ENCODE measurements around the gene ASB6.
"Not testable (repeated sequence)": the region's sequence is repeated elsewhere in the genome, so short reads cannot be mapped to it uniquely, and the experiment has no call there.

ASB6 gene

DNA sequence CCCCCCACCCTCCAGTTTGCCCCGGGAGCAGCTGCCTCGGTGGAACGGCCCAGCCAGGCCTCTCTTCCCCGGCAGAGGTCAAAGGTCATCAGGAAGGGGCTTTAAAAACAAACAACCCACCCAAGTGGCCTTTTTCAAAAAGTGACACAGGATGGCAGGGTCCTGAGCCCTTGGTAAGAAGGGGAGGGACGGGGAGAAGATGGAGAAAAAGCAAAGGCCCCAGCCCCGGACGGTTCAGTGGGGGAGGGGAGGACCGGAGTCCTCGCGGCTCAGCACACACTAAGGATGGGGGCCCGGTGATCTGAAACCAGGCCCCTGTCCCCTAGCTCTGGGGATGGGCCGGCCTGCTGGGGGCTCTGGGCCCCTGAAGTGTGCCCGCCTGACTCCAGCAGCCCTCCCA is 24.6 kb upstream of the ASB6 start:
- DNase-seq: no peak

DNA sequence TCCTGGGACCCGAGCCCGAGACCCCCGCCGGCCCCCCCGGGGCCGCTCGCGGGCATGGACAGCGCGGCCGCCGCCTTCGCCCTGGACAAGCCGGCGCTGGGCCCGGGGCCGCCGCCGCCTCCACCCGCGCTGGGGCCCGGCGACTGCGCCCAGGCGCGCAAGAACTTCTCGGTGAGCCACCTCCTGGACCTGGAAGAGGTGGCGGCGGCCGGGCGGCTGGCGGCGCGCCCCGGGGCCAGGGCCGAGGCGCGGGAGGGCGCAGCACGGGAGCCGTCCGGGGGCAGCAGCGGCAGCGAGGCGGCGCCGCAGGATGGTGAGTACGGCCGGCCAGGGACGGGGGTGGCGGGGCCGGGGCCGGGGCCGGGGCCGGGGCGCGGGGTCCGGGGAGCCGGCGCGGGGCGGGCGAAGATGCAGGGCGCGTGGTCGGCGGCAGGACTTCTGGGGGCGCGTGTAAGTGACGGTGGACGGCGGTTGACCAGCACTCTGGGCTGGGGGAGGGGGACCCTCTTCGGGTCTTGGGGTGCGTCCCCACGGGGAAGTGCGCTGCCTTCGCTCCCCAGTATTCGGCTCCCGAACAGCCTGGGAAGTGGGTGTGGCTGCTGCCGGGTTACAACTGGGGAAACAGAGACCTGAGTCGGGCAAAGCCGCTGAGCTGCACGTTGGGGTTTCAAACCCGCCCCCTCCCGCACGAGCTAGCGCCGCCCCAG is 24.0 kb upstream of the ASB6 start:
- DNase-seq: no peak

- no peak for DNase-seq
Measured at GRCh38 chr9:129665389-129665775, 23.4 kb upstream of the ASB6 start, which contains the start of gene PRRX2. TSS of gene PRRX2 (plus strand) at chr9:129665647. CDS start at chr9:129665868, 221 bp downstream.

DNA sequence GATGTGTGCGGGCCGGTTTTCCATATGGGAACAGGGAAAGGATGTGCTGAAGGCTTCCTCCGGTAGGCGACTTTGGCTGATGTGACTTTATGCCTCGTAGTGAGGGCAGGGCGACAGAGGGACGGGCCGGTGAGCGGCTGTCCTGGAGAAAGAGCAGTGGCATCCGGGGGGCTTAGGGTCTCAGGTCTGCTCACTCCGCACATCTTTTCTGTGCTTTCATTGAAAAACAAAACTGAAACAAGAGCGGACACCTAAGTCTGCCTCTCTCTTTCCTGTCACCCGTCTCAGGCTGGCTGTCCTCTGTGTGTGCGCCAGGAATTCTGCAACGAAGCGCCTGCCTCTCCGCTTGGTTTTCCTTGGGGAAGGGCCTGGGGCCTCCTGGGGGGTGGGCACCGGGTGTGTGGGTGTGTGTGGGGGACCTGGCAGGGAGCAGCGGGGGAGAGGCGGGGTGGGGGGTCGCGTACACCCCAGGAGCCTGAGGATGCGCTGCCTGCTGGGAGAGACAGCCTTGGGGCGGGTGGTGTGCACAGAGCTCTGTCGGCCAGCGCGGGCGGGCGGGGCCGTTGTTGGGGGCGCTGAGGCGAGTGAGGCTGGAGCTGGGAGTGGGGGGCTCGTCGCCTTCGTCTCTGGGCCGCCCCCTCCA is 22.9 kb upstream of the ASB6 start:
- no peak for DNase-seq

- not testable (repeated sequence) for DNase-seq
Measured at GRCh38 chr9:129662239-129662638, 20.3 kb upstream of the ASB6 start.

DNA sequence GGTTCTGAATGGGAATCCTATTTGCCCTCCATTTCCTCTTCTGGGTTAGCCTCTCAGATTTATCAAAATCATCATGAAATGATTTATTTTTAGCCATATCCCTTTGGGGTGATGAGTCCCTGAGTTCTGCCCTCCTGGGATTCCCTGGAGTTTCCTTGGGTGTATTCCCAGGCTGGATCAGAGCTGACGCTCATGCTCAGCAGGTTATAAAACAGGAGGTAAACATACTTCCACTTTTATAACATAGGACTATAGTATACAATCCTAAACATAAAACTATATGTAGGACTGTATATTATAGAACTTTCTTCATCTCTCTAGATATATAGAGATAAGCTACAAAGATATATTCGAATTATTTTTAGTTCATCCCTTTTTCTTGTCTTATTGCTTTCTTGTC is 19.1 kb upstream of the ASB6 start:
- DNase-seq: no peak

DNA sequence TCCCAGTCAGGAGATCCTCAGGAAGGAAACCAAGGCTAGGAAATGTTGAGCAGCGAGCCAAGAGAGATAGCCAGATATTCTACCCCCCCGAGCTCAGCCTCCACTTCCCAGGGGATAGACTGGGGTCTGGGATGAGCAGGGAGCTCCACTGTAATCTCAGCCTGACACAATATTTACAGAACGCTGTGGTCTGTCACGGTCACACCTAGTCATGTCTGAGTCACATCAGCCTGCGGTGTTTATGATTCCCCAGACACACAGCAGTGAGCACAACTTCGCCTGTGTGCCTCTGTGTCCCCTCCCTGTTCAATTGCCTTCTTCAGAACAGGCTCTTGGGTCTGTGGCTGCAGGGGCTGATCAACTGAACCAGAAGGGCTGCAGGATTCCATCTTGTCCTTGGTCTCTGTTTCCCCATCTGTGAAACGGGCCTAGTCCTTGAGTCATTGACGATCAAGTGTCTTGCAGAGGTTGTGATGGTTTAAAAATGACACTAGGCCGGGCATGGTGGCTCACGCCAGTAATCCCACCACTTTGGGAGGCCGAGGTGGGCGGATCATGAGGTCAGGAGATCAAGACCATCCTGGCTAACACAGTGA is 14.9 kb upstream of the ASB6 start:
- no peak for DNase-seq

DNA sequence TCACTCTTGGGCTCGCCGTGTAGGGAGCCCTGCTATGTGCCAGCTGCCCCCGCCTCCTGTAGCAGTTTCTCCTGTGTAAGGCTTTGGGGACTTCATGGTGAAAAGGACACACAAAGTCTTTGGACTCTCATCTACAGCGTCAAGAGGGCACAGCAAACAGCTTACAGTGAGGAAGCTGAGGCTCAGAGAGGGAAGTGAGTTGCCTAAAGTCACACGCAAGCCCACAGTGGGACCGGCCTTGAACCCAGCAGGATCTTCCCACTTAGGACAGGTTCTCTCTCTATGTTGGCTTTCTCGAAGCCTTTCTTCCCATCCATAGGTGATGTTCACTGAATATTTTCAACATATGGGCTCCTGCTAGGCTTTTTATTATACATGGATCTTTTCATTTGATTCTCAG is 13.7 kb upstream of the ASB6 start:
- DNase-seq: no peak

DNA sequence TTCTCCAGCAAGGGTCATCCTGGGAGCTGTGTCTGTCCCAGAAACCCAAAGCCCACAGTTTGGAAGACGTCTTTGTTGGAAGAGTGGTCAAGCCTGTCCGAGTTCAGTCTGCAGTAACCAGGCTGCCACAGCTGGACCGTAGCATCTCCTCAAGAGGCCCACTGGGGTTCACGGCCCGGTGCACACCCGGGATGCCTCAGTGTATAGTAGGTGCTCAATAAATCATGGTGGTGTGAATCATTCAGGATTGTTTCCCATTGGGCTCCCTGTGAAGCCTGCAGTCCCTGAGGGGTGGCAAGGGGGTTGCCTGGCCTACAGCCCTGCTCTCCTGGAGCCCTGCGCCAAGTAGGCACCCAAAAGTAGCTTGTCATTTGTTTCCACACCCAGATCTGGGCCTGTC is 13.2 kb upstream of the ASB6 start:
- DNase-seq: no peak

DNA sequence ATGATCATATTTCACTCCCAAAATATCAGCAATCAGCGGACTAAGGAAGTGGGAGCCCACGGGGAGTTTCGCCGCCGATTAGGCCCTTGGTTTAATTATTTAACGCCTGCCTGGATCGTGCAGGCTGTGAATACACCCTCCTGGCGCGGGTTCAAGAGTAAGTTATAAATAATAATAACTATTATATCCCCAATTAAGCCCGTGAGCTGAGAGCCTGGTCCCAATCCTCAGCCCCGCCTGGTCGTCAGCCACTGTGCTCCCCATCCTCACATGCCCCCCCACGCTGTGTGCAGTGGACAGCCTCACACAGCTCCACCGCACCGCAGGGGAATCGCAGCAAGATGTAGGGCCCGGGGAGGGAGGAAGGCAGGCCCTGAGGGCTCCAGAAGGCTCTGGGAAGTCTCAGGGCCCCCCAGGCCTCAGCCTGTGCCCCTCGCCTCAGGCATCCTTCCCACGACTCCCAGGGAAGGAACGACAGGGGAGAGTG is 12.6 kb upstream of the ASB6 start:
- no peak for DNase-seq

DNA sequence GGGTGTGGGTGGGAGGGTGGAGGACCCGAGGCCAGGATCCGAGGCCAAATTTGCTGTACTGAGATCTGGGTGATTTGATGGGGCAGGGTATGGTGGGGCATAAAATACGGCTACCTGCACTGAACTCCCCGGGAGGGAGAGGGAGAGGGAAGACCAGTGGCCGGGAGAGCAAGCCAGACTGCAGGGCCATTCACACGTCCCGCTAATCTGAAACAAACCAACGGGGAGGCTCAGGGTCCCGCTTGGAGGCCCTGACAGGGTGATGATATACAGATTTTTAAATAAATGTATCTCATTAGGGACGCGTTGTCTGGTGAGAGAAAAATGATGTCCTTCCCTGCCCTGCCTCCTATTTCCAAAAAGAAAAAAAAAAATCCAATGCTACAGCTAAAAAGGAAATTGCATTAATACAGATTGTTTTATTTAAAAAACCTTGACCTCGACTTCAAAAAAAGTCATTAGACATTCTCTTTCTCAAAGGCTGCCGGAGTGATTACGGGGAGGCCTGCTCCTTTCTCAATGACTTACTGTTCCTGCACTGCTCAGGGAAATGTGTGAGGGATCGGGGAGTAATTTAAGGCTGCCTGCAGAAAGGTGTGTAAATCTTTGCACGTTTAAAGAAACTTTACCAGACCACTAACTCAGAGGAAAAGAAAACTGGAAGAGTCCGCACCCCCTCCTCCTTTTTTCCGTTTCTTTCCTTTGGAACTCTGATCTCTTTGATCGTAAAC is 12.0 kb upstream of the ASB6 start:
- DNase-seq: no peak

DNA sequence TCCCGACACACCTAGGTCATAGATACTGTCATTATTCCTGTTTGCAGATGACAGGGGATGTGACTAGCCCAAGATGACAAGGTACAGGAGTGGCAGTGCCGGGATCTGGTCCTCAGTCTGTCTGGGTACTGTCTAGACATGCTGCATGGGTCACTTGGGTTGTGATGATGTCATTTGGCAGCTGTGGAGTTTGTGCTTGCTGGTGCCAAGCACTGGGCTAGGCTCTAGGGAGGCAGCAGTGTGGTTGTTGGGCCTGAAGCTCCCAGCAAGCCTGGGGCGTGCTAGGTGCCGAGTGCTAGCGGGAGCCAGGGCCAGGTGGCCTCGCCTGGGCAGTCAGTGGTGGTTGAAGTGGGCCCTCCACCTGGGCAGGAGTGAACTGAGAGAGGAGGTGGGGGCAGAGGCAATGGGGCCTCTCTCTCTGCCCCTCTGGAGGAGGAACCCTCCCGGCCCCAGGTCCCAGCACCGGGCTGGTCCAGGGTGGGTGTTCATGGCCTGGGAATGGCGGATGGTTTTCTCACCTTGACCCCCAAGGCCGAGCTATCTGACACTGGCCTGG is 8.8 kb upstream of the ASB6 start:
- no peak for DNase-seq

- DNase-seq: no peak
Measured at GRCh38 chr9:129649726-129650679, 8.1 kb upstream of the ASB6 start.

DNA sequence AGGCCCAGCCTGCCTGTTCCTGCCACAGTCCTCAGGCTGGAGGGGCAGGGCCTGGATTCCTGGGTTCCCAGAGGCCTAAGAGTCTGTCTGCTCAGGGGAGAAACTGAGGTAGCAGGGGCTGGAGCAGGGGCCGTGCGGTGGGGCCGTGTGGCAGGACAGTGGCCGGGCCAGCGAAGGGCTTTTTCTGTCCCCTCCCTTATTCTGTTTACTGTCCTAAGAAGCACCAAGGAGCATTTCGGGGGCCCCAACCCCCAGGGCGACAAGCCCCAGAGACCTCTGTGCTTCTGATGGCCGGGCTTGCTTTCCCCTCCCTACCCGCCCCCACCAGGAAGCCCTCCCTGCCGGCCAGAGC is 6.8 kb upstream of the ASB6 start:
- DNase-seq: no peak

DNA sequence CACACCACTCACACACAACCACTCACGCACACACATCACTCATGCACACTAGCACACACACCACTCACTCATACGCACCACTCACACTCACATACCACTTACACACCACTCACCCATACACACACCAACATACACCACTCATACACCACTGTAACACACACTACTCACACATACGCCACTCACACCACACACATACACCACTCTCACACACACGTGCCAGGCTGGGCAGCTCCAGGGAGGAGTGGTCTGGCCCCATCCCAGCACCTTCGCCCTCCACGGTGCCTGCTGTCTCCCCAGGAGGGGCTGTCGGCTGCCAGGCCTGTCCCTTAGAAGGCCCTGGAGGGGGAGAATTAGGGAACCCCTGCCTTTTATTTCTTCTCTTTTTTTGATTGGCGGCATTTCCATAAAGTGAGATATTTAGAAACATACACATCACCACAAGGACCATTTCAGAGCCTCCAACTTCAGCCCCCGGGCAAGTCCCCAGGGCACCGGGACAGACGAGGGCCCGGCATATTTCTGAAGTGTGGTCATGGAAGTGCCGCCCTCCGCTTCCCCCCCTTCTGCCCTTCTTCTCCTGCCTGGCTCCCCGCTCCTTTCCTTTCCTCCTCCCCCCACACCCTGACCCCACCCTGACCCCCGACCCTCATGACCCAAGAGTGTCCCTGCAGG is 6.3 kb upstream of the ASB6 start:
- no peak for DNase-seq

DNA sequence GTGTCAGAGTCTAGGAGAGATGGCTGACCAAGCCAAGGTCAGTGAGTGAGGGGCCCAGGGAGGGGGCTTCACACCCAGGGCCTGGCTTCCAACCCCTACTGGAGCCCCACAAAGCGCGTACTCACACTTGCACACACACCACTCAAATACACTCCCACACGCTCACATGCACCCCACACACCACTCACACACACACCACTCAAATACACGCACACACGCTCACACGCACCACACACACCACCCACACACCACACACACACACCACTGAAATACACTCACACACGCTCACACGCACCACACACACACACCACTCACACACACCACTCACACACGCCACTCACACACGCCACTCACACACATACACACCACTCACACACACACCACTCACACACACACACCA is 5.7 kb upstream of the ASB6 start:
- DNase-seq: no peak

GRCh38 chr9:129646654-129647053 is 4.7 kb upstream of the ASB6 start:
- no peak for DNase-seq

GRCh38 chr9:129646252-129646651 is 4.3 kb upstream of the ASB6 start:
- no peak for DNase-seq

- no peak for DNase-seq
Measured at GRCh38 chr9:129644902-129645301, 3.0 kb upstream of the ASB6 start.

DNA sequence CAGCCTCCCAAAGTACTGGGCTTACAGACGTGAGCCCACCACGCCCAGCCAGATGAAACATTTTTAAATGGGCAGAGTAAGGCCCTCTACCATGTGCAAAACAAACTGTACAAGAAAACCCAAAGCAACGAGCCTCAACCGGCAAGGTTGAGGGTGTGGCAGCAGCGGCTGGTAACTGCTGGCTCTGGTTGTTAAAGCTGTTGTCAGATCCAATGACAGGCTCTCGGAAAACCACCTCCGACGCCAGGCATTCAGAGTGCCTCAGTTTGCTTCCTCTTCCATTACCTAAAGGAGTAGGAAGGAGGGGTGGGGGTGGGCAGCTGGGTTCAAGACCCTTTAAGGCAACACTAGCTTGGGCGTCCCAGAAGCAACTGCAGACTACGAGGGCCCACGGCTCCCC is 2.4 kb upstream of the ASB6 start:
- DNase-seq: no peak

DNA sequence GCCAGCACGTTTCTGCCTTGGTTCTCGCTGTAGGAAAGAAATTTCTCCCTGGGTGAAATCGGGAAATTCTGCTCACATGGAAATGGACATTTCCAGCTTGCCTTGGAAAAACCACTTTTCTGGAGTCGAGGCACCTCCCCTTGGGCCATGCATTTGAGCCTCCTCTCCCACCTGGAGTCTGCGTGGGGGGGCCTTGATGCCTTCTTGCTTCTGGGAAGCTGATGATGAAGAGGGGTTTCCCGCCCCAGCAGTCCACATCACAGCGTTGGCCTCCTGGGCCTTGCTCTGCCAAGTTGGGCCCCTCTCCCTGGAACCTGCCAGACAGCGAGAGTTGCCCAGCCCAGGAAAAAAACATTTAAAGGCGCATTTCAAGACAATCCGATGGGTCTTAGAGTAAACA is 1.8 kb upstream of the ASB6 start:
- DNase-seq: no peak
